Measurements from ENCODE around the gene CCDC9.

The CCDC9 gene

DNA sequence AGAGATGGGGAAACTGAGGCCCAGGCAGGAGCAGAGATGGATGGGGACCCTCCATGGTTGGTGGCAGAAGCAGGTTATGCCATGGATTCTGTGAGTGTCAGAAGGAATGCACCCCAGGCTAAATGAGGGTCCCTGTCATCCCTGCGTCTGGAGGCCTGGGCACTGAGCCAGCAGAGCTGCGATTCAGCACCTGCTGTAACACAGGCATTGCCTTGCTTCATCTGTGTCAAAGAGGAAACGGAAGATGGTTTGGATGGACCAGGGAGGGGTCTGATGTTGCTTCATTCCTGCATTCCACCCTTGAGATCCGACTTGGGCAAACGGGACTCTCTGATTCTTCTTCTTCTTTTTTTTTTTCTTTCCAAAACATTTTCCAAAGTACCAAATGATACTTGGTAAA is 54.5 kb downstream of the CCDC9 start:
- Mint-ChIP-seq H3K4me3 (no peak overlapping the region), H3K36me3 (no peaks in the 10 kb centered on the region), H3K9me3 (no peaks in the 10 kb centered on the region), H3K27me3 (peaks cover 16% of the 10 kb centered on the region), H3K4me1 (peaks cover 3% of the 10 kb centered on the region), H3K27ac (no peak overlapping the region)
- ATAC-seq (ENCODE audit: low read depth) (no peak), DNase-seq (ENCODE audit: low spot score in 2 of 2) (no peak)

DNA sequence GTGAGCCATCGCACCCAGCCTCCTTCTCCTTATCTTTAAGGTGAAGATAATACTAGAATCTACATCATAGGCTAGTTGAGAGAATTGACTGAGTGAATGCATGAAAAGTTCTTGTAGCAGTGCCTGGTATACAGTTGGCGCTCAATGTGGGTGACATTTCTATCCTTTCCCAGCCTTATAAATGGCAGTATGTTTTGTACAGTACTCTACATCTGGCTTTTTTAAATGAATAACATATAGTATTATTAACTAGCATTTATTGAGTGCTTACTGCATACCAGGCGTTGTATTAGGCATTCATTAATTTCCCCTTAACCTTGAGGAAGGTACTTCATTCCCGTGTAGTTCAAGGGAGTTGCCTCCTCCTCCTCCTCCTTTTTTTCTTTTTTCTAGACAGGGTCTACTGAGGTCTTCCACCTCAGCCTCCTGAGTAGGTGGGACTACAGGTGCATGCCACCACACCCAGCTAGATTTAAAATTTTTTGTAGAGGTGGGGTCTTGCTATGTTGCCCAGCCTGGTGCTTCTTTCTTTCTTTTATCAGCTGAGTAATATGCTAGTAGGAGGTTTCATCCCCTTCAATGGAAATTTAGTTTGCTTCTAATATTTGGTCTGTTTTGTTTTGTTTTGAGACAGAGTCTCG is 56.2 kb downstream of the CCDC9 start:
- ATAC-seq (ENCODE audit: low read depth) (no peak), DNase-seq (ENCODE audit: low spot score in 2 of 2) (no peak)
- Mint-ChIP-seq H3K9me3 (no peaks in the 10 kb centered on the region), H3K4me1 (peaks cover 3% of the 10 kb centered on the region), H3K36me3 (no peaks in the 10 kb centered on the region), H3K27me3 (peaks cover 16% of the 10 kb centered on the region), H3K27ac (no peak overlapping the region), H3K4me3 (no peak overlapping the region)

DNA sequence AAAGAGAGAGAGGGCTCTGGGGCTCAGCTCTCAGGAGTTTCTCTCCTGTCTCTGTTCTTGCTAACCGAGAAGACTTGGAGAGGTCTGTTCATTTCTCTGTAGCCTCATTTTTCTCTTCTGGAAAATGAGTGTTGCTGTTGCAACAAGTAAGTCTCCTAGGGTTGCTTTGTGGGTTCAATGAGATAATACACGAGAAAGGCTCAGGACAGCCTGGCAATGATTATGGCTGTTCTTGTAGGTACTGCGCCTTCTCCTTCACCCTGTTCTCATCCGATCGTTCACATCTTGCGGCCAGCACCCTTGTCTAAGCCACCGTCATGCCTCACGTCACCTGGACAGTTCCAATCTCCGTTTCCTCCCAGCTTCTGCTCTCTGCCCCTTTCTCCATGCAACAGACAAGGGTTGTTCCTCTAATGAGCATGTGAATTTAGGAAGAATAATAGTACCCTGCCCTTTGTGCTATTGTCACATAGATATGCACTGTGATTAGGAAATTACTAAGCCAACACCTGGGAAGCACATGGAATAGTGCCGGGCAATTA is 57.5 kb downstream of the CCDC9 start:
- ATAC-seq (ENCODE audit: low read depth): no peak
- no peak for DNase-seq (ENCODE audit: low spot score in 2 of 2)
- no peak overlapping the region for H3K27ac Mint-ChIP-seq
- peaks cover 3% of the 10 kb centered on the region for H3K4me1 Mint-ChIP-seq
- no peaks in the 10 kb centered on the region for H3K9me3 Mint-ChIP-seq
- no peaks in the 10 kb centered on the region for H3K36me3 Mint-ChIP-seq
- H3K4me3 Mint-ChIP-seq: no peak overlapping the region
- H3K27me3 Mint-ChIP-seq: peaks cover 16% of the 10 kb centered on the region

DNA sequence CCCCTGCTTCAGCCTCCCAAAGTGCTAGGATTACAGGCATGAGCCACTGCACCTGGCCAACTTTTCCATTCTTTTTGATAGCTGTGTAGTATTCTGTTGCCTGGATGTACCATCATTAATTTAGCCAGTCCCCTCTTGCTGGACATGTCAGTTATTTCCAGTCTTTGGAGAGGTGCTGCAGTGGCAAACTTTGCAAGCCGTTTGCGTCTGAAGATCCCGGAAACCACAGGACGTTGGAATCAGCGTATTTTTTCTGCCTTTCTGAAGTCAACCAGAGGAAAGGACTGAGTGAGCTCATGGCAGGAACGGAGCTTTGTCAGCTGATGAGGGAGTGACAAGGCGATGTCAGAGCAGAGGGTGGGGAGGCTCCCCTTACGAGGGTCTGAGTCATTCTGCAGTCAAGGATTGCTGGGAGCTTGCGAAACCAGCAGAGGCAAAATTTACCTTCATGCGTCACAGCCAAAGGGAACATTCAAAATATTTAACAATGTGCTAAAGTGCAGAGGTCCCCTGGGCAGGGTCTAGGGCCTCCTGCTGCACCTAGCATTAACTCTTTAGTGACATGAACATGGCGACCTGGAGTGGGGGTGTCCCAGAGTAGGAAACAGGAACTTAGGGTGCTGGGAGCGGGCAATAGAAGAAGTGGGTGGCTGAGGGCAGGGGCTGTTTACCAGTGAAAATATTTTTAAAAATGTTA is 58.9 kb downstream of the CCDC9 start:
- Mint-ChIP-seq H3K27me3 (peaks cover 15% of the 10 kb centered on the region), H3K4me1 (no peaks in the 10 kb centered on the region), H3K9me3 (no peaks in the 10 kb centered on the region), H3K4me3 (no peak overlapping the region), H3K27ac (no peak overlapping the region), H3K36me3 (no peaks in the 10 kb centered on the region)
- ATAC-seq (ENCODE audit: low read depth): peak; percentile 41
- DNase-seq (ENCODE audit: low spot score in 2 of 2): no peak

DNA sequence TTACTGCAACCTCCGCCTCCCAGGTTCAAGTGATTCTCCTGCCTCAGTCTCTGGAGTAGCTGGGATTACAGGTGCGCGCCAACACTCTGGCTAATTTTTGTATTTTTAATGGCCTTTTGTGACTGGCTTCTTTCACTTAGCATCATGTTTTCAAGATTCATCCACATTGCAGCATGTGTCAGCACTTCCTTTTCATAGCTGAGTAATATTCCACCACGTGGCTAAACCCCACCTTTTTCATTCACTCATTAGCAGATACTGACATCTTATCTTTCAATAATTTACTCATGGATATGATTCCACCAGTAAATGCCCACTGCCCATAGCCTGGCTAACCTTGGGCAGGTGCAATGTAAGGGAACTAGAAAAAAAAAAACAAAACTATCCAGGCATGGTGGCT is 60.2 kb downstream of the CCDC9 start:
- ATAC-seq (ENCODE audit: low read depth) (no peak), DNase-seq (ENCODE audit: low spot score in 2 of 2) (no peak)
- peaks cover 18% of the 10 kb centered on the region for H3K27me3 Mint-ChIP-seq
- H3K4me1 Mint-ChIP-seq: no peaks in the 10 kb centered on the region
- H3K9me3 Mint-ChIP-seq: no peaks in the 10 kb centered on the region
- H3K27ac Mint-ChIP-seq: no peak overlapping the region
- H3K4me3 Mint-ChIP-seq: no peak overlapping the region
- H3K36me3 Mint-ChIP-seq: no peaks in the 10 kb centered on the region

DNA sequence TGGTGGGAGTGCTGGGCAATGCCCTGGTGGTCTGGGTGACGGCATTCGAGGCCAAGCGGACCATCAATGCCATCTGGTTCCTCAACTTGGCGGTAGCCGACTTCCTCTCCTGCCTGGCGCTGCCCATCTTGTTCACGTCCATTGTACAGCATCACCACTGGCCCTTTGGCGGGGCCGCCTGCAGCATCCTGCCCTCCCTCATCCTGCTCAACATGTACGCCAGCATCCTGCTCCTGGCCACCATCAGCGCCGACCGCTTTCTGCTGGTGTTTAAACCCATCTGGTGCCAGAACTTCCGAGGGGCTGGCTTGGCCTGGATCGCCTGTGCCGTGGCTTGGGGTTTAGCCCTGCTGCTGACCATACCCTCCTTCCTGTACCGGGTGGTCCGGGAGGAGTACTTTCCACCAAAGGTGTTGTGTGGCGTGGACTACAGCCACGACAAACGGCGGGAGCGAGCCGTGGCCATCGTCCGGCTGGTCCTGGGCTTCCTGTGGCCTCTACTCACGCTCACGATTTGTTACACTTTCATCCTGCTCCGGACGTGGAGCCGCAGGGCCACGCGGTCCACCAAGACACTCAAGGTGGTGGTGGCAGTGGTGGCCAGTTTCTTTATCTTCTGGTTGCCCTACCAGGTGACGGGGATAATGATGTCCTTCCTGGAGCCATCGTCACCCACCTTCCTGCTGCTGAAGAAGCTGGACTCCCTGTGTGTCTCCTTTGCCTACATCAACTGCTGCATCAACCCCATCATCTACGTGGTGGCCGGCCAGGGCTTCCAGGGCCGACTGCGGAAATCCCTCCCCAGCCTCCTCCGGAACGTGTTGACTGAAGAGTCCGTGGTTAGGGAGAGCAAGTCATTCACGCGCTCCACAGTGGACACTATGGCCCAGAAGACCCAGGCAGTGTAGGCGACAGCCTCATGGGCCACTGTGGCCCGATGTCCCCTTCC is 63.9 kb downstream of the CCDC9 start:
- H3K27ac Mint-ChIP-seq: no peak overlapping the region
- H3K4me1 Mint-ChIP-seq: peaks cover 2% of the 10 kb centered on the region
- no peak for ATAC-seq (ENCODE audit: low read depth)
- H3K36me3 Mint-ChIP-seq: no peaks in the 10 kb centered on the region
- H3K4me3 Mint-ChIP-seq: no peak overlapping the region
- peaks cover 22% of the 10 kb centered on the region for H3K27me3 Mint-ChIP-seq
- peaks cover 1% of the 10 kb centered on the region for H3K9me3 Mint-ChIP-seq
- no peak for DNase-seq (ENCODE audit: low spot score in 2 of 2)

Measured in memory B cell (primary cell).